GM12801 (cell line): ENCODE data around the gene PIK3CB.

Experiments used
- TF ChIP-seq, protein P1 (sequence below): IDR thresholded peaks from one replicate; pipeline ENCODE4 v1.5.1; 2011; ENCODE audit warnings: control low read depth; ENCODE audit not compliant: insufficient read length; ENCODE audit errors: extremely low read depth

Gene PIK3CB

DNA sequence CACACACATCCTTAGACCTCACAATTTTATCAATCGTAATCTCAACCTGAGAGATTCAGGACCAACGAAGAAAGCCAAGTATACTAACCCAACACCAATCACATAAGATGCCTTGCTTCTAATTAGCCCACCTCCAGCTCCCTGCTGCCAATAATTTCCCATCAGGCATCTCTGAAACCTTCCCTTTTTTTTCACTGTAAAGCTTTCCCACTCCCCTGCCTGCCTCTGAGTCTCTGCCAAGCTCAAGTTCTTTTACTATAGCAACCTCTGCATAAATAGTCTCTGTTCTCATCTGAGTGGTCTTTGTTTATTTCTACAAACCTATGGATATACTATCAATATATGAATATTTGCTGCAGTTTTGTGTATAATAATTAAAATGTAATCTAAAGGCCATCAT, 86.5 kb downstream of the PIK3CB start:
- TF ChIP-seq, protein P1, sequence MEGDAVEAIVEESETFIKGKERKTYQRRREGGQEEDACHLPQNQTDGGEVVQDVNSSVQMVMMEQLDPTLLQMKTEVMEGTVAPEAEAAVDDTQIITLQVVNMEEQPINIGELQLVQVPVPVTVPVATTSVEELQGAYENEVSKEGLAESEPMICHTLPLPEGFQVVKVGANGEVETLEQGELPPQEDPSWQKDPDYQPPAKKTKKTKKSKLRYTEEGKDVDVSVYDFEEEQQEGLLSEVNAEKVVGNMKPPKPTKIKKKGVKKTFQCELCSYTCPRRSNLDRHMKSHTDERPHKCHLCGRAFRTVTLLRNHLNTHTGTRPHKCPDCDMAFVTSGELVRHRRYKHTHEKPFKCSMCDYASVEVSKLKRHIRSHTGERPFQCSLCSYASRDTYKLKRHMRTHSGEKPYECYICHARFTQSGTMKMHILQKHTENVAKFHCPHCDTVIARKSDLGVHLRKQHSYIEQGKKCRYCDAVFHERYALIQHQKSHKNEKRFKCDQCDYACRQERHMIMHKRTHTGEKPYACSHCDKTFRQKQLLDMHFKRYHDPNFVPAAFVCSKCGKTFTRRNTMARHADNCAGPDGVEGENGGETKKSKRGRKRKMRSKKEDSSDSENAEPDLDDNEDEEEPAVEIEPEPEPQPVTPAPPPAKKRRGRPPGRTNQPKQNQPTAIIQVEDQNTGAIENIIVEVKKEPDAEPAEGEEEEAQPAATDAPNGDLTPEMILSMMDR: no peak

DNA sequence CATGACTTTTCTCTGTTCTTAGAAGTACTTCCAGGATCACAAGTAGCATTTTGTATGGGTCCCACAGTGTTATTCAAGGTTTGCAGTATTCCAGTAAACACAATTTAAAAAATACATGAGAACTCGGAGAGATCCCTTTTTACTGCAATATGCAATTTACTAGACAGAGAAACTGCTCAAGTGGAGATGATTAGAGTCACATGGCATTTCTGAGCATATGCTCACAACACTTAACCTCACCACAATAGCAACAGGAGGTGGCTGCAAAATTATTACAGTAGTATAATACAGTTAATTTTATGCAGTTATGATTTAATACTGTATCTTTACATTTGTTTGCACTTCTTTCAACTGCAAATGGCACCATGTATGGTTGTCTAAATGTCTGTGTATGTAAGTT, 87.5 kb downstream of the PIK3CB start:
- TF ChIP-seq, protein P1: no peak

GRCh38 chr3:138740072-138740471, 94.7 kb downstream of the PIK3CB start:
- TF ChIP-seq, protein P1: no peak

- TF ChIP-seq, protein P1: no peak
Measured at GRCh38 chr3:138732456-138732855, 102.3 kb downstream of the PIK3CB start.

GRCh38 chr3:138726946-138727730, 107.6 kb downstream of the PIK3CB start:
- TF ChIP-seq, protein P1: no peak

GRCh38 chr3:138725116-138725515, 109.6 kb downstream of the PIK3CB start:
- TF ChIP-seq, protein P1: no peak

- TF ChIP-seq, protein P1: no peak
Measured at GRCh38 chr3:138724443-138724842, 110.3 kb downstream of the PIK3CB start.
